GM12891 (cell line): ENCODE results near the gene SLC5A11.

Source experiments
- DNase-seq: peaks from one replicate; pipeline ENCODE4 v3.0.0; 2011; ENCODE audit warnings: low spot score; ENCODE audit not compliant: insufficient read length
- FAIRE-seq: peaks from 2 replicates; lab custom pipeline; 2011; peaks lifted over from hg19 to GRCh38; lab: Jason Lieb, UNC
- PAX5 ChIP-seq: IDR thresholded peaks from 2 replicates; pipeline ENCODE4 v1.6.1; 2011; ENCODE audit warnings: low read length, moderate library complexity, mild to moderate bottlenecking; ENCODE audit not compliant: insufficient read depth, severe bottlenecking
- POLR2A ChIP-seq: IDR thresholded peaks from 2 replicates; pipeline ENCODE4 v1.6.1; 2011; ENCODE audit warnings: low read depth, low read length, control low read depth
- POLR2AphosphoS5 ChIP-seq: IDR thresholded peaks from 2 replicates; pipeline ENCODE4 v1.6.1; 2011; ENCODE audit warnings: low read depth, low read length, control low read depth
- POU2F2 ChIP-seq: IDR thresholded peaks from 2 replicates; pipeline ENCODE4 v1.6.1; 2011; ENCODE audit warnings: low read depth, mild to moderate bottlenecking, control low read depth, low read length, moderate library complexity
- SPI1 ChIP-seq: IDR thresholded peaks from 2 replicates; pipeline ENCODE4 v1.6.1; 2011; ENCODE audit warnings: low read depth, low read length, control low read depth
- TAF1 ChIP-seq: IDR thresholded peaks from 2 replicates; pipeline ENCODE4 v1.6.1; 2011; ENCODE audit warnings: low read depth, low read length, control low read depth

Gene SLC5A11

DNA sequence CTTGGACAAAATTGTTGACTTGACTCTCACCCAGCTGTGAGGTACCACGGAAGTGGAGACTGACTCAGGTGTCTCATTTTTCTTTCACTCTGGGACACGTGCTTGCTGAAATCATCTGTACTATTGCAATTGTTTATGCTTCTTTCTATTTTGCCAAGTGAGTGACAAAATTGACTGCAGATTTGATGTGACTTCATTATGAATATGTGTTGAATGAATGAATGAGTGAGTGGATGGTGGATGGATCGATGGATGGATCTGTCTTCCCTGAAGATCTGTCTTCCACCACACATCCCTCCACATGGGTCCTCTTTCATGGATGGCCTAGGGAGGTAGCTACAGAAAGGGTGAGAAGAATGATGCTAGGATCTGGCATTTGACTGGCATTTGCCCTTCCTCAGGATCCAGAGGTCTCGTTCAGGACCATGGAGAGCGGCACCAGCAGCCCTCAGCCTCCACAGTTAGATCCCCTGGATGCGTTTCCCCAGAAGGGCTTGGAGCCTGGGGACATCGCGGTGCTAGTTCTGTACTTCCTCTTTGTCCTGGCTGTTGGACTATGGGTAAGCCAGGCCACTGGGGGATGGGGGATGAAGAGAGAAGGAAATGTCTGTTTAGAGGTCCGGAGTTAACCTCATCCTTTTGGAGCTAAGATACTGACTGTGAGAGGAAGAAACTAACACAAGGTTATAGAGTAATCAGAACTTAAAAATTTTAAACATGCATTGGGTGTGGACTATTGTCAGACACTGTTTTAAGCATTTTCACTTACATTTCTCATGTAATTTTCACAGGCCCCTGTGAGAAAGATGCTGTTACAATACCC, 12.7 kb downstream of the SLC5A11 start:
- no peak for TF ChIP-seq SPI1
- no peak for TF ChIP-seq TAF1
- TF ChIP-seq POU2F2: no peak
- TF ChIP-seq POLR2A: no peak
- TF ChIP-seq PAX5: no peak
- TF ChIP-seq POLR2AphosphoS5: no peak
- FAIRE-seq (no peak), DNase-seq (peak; percentile 47)

DNA sequence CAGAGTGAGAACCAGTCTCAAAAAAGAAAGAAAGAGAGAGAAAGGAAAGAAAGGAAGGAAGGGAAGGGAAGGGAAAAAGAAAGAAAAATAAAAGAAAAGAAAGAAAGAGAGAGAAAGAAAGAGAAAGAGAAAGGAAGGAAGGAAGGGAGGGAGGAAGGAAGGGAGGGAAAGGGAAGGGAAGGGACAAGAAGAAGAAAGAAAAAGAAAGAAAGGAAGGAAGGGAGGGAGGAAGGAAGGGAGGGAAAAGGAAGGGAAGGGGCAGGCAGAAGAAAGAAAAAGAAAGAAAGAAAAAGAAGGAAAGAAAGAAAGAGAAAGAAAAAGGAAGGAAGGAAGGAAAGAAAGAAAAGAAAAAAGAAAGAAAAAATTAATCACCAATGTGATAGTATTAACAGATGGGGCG, 15.7 kb downstream of the SLC5A11 start:
- FAIRE-seq (no peak), DNase-seq (no peak)
- no peak for TF ChIP-seq POU2F2
- no peak for TF ChIP-seq SPI1
- TF ChIP-seq POLR2A: no peak
- TF ChIP-seq TAF1: no peak
- no peak for TF ChIP-seq POLR2AphosphoS5
- no peak for TF ChIP-seq PAX5

DNA sequence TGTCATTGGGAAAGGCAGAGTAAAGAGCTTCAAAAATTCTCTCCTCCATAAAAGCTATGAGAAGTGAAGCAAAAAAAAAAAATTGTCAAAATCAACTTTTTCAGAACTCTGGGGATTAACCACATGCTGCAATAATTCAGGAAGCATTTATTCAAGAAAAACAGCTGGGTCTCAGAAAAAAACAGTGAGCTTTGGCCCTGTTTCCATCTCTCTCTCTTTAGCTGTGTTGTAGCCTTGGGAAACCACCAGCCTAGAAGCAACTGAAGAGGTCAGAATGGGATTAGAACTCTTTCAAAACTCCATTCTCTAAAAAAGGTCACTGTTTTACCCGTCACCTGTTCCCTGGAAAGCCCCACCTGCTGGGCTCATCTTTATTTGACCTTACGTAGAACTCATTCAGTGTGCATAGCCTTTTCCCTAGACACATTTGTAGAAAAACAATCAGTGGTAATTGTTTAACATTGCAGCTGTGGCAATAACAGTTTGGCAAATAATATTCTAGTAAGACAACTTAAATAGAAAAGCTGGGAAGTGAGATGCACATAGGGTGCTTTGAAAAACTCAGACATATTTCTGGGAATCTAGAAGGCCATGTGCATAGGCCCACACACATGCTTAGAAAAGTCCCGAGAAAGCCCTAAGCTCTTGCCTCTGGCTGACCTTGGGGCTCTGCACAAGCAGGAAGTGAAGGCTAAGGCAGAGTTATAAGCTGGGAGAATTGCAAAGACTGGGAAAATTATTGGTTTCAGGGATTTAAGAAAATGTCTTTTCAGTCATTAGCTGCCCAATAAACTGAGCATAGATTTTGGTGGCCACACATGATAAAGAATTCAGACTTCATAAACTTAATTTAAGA, 18.0 kb downstream of the SLC5A11 start:
- TF ChIP-seq POLR2AphosphoS5 (no peak), POLR2A (no peak)
- DNase-seq (no peak), FAIRE-seq (no peak)

DNA sequence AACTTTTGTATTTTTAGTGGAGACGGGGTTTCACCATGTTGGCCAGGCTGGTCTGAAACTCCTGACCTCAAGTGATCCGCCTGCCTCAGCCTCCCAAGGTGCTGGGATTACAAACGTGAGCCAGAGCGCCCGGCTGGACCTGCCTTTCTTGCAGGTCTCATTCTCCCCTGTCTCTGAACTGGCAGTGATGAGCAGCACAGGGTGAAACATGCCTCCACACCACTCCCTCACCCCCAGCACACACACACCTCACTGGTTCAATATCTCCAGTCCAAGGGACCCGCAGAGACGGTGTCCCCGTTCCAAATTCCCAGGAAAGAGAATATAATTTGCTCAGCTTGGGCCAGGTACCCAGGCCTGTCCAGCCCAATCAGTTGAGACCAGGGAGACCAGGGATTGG, 23.3 kb downstream of the SLC5A11 start:
- no peak for FAIRE-seq
- no peak for DNase-seq

DNA sequence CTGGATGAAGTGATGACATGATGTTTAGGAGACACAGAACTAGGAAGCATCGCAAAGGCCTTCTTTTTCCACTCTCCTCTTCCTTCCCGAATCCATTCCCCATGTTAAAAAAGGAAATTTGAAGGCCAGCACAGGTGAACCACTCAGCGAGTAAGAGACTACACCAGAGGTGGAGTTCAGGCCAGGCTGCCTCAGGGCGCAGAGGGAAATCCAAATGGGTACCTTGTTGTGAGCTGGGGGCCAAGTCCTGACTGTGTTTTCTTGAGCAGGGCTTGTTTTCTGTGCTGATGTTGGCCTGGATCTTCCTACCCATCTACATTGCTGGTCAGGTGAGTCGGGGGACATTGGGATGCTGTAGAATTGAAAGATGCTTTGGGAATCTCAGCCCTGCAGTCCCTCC, 26.1 kb downstream of the SLC5A11 start:
- FAIRE-seq: no peak
- DNase-seq: no peak
- no peak for TF ChIP-seq PAX5
- TF ChIP-seq POLR2A: no peak
- TF ChIP-seq POU2F2: no peak
- TF ChIP-seq SPI1: no peak
- no peak for TF ChIP-seq TAF1
- TF ChIP-seq POLR2AphosphoS5: no peak

More for the DNA sequence above, 23.3 kb downstream of the SLC5A11 start:
- no peak for TF ChIP-seq POLR2A
- TF ChIP-seq SPI1: no peak
- no peak for TF ChIP-seq PAX5
- TF ChIP-seq POU2F2: no peak
- no peak for TF ChIP-seq TAF1

DNA sequence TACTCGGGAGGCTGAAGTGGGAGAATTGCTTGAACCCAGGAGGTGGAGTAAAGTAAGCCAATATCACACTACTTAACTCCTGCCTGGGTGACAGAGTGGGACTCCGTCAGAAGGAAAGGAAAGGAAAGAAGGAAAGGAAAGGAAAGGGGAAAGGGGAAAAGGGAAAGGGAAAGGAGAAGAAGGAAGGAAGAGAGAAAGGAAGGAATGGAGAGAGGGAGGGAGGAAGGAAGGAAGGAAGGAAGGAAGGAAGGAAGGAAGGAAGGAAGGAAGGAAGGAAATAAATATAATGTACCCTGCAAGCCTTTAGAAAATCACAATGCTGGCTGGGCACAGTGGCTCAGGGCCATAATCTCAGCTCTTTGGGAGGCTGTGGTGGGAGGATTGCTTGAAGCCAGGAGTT, 27.3 kb downstream of the SLC5A11 start:
- TF ChIP-seq POLR2AphosphoS5 (no peak), PAX5 (no peak), SPI1 (no peak), POLR2A (no peak), POU2F2 (no peak), TAF1 (no peak)
- no peak for DNase-seq
- FAIRE-seq: no peak

DNA sequence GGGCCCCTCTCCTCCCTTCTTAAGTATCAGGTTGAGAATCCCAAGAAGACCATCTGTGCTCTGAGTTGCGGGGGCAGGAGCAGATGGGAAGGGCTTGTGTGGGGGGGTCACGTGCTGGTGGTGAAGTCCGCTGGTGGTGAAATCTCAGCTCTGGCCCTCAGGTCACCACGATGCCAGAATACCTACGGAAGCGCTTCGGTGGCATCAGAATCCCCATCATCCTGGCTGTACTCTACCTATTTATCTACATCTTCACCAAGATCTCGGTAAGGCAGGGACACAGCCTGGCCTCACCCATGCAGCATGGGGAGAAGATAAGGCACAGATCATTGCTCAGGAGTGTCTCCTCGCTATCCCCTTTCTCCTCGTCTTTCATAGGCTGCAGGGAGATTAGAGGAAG, 29.7 kb downstream of the SLC5A11 start:
- DNase-seq (no peak), FAIRE-seq (no peak)
- TF ChIP-seq SPI1: no peak
- TF ChIP-seq PAX5: no peak
- TF ChIP-seq POLR2A: no peak
- no peak for TF ChIP-seq POU2F2
- TF ChIP-seq POLR2AphosphoS5: no peak
- no peak for TF ChIP-seq TAF1

- no peak for FAIRE-seq
- no peak for TF ChIP-seq SPI1
- TF ChIP-seq POLR2AphosphoS5: no peak
- TF ChIP-seq PAX5: no peak
- no peak for TF ChIP-seq TAF1
- no peak for TF ChIP-seq POU2F2
- TF ChIP-seq POLR2A: no peak
- DNase-seq: no peak
Observed at GRCh38 chr16:24876231-24876630, 30.5 kb downstream of the SLC5A11 start.

DNA sequence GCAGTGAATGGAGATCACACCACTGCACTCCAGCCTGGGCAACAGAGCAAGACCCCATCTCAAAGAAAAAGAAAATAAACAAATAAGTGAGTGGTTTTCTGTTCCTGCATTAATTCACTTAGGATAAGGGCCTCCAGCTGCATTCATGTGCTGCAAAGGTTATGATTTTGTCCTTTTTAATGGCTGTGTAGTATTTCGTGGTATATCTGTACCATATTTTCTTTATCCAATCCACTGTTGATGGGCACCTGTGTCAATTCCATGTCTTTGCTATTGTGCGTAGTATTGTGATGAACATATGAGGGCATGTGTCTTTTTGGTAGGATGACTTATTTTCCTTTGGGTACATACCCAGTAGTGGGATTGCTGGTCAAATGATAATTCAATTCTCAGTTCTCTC, 33.9 kb downstream of the SLC5A11 start:
- TF ChIP-seq PAX5 (no peak), POLR2A (no peak), SPI1 (no peak), POLR2AphosphoS5 (no peak), TAF1 (no peak), POU2F2 (no peak)
- DNase-seq: no peak
- FAIRE-seq: no peak
